Urinary bladder (tissue), 4 donors: ENCODE measurements around the gene ORMDL3. TPM values are rescaled to one million over a fixed set of nuclear protein-coding genes. Genes with fewer than 3 reads are reported as not detected.
A peak's percentile ranks its signal among the peaks of the same experiment; 100 is the strongest.

Experiments
- DNase-seq: peaks from one replicate; pipeline ENCODE4 v3.0.0-alpha.2; 2015; ENCODE audit errors: extremely low spot score
- H3K27ac ChIP-seq: one replicate; pipeline ENCODE4 v1.5.1; 2013; ENCODE audit warnings: low read depth, mild to moderate bottlenecking, moderate library complexity
- H3K36me3 ChIP-seq: one replicate; pipeline ENCODE4 v1.6.1; 2013; ENCODE audit warnings: mild to moderate bottlenecking, moderate library complexity; ENCODE audit not compliant: insufficient read depth
- H3K4me1 ChIP-seq: one replicate; pipeline ENCODE4 v1.6.1; 2013; ENCODE audit warnings: mild to moderate bottlenecking, moderate library complexity; ENCODE audit not compliant: insufficient read depth
- H3K4me3 ChIP-seq: one replicate; pipeline ENCODE4 v1.5.1; 2013; ENCODE audit warnings: low read depth, low read length
- WGBS: extraction: QIAGEN DNeasy Blood & Tissue Kit; methylation state at CpG from one replicate; pipeline ENCODE4 v1.1.7; 2013; 5-methylcytosine and 5-hydroxymethylcytosine counted together
- polyA plus RNA-seq: library from polyadenylated mRNA; stranded (reverse); fragments of 200-250 nt; gene quantifications from one replicate; pipeline ENCODE4 v1.2.3, GENCODE V29; 2013
- total RNA-seq: library from RNA; depleted of rRNA; stranded (reverse); fragments of >200 nt; gene quantifications from one replicate; pipeline ENCODE4 v1.2.3, GENCODE V29; 2014
- donor health status: healthy with polysubstance abuse.
- donor health status: healthy.

The ORMDL3 gene
- total and polyA plus RNA-seq, 2 donors, result 59.8 to 61.9 TPM

DNA sequence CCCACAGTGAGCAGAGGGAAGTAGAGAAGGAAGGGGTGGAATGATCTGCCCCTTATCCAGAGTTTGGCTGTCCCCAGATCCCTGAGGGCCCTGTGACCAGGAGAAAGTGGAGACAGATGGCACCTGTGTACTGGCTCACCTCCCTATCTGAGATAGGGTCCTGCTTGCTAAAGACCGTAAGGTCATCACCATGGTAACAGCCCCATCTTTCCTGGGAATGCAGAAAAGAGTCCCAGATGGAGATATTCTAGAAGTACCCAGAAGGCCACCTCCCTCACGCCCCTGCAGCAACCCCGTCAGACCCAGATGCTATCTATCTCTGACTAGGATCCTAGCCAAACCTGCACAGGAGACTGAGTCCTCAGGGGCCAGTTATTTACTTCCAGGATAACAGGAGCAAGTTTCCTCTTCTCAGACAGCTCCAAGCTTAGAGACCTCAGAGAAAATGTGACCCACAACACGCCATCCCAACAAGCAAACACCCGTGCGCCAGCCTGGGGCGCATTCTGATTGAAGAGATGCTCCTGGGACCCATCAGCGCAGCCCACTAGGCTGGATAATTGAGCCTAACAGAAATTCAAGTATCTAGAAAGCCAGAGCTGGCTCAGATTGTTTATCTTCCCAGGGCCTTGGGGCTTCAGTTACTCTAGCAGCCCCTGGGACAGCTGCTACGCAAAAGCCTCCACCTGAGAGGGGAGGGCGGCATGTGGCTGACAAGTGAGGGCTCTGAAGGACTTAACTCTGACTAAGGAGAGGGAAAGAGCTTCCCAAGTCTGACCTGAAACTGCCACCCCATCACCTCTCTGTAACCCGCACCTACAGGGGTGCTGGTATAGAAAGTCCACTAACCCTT is 1.9 kb downstream of the ORMDL3 start:
- H3K4me3 ChIP-seq, result no peak overlapping the region
- peaks cover 8% of the 10 kb centered on the region for H3K36me3 ChIP-seq
- no peak overlapping the region for H3K27ac ChIP-seq
- 71% methylated on average over 11 of the region's 11 CpGs for WGBS
- DNase-seq, result no peak
- H3K4me1 ChIP-seq, result peaks cover 4% of the 10 kb centered on the region

DNA sequence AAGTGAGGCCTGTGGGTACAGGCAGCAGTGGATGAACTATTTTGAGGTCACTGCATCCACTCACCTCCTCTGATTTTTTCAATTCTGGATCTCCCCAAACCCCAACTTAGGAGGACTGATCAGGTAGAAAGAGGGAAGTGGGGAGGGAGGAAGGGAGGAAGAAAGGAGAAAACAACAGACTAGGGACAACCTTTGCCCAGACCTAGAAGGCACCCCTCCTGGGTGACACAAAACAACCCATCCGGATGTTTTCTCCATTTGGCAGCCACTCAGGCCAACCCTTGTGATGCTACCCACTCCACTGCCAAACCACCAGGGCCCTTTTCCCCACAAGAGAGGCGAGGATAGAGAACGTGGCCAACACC is 2.7 kb downstream of the ORMDL3 start:
- Histone ChIP-seq H3K4me3 (no peak overlapping the region), H3K4me1 (peaks cover 4% of the 10 kb centered on the region), H3K27ac (no peak overlapping the region), H3K36me3 (peaks cover 8% of the 10 kb centered on the region)
- DNase-seq, result no peak
- WGBS, result 69% methylated on average over 3 of the region's 3 CpGs

DNA sequence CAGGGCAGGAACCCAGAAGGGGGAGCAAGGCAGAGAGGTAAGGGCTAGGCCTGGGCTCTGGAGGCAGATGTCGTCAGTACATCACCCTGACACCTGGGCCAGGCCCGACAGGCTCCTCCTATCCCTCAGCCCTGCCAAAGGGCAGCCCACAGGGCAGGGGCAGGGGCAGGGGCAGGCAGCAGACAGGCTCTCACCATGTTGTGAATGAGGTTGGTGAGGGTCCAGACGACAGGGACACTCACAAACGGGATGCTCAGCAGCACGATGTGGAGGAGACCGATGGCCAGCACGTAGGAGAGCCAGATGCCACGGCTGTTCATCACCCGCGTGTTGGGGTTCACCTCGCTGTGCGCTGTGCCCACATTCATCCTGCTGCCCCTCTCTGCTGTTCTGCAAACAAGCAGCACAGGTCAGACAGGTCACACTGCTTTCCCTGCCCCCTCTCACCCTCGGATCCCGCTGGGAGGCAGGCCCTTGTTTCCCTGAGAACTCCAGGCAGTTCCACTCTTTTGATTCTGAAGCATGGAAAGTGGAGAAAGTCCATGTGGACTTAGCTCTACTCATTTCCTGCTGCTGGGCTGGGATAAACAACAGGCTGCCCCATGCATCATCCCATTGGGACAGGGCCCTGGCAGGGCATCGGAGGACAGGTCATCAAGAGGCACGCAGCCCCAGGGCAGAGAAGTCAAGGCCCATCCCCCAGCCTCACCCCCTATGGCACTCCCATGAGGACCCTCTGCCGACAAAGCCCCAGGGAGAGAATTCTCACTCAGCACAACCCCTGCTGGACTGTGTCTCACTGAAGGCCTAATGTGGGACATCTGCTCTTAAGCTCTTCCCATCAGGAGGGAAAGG is 3.3 kb downstream of the ORMDL3 start:
- Histone ChIP-seq H3K36me3 (peaks cover 8% of the 10 kb centered on the region), H3K27ac (no peak overlapping the region), H3K4me3 (no peak overlapping the region), H3K4me1 (peaks cover 4% of the 10 kb centered on the region)
- DNase-seq, result no peak
- 68% methylated on average over 17 of the region's 17 CpGs for WGBS

DNA sequence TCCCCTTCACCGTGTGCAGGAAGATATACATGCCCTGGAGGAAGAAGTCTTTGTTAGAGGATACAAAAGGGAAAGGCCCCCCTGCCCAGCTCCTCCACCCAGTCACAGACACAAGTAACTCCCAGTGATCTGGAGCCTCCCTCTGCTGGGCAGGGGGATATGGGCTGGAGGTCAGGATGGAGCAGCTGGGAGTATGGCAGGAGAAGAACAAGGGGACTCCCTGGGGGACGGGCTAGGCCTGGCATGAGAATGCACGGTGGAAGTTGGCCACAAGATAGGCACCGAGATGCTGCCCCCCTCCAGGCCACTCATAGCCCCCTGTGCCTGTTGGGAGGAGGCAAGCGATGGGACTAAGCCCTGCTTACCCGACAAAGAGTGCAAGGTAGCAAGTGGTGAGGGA is 4.2 kb downstream of the ORMDL3 start:
- WGBS, result 89% methylated on average over 6 of the region's 6 CpGs
- H3K4me3 ChIP-seq, result no peak overlapping the region
- H3K27ac ChIP-seq, result no peak overlapping the region
- DNase-seq, result no peak
- no peaks in the 10 kb centered on the region for H3K4me1 ChIP-seq
- H3K36me3 ChIP-seq, result peaks cover 8% of the 10 kb centered on the region

DNA sequence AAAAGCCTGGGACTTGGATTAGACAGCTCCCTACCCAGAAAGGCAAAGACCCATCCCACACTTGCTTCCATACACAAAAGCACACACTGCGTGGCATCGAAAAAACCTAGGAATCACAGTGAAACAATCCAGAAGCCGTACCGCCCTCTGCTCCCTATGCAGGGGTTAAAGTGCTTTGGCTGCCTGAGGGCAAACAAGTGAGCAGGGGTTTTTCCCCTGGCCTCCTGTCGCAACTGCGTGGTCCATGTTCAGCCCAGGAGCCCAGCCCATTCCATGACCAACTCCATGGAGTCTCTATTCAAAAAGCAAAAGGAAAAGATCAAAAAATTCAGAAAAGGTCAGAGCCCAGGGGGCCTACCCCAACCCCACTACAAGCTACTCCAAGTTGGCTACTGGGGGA is 5.4 kb downstream of the ORMDL3 start:
- H3K4me1 ChIP-seq, result no peaks in the 10 kb centered on the region
- no peak for DNase-seq
- H3K36me3 ChIP-seq, result peaks cover 8% of the 10 kb centered on the region
- no peak overlapping the region for H3K27ac ChIP-seq
- no peak overlapping the region for H3K4me3 ChIP-seq
- 90% methylated on average over 6 of the region's 6 CpGs for WGBS

DNA sequence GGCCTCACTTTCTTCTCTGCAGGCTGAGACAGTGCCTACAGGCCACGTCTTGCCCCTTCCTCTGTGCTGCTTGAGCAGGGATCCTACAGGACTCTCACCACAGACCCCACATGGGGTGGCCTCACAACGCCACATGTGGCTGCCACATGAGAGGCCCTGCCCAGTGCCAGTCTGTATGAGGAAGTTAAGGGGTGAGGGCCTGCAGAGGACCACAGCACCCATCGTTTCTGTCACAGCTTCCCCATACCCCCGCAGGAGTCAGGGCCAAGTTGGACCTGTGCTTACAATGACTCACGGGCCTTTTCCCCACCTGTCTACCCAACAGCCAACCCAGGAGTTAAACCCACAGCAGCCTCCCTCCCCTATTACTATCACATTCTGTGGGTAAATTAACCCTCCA is 6.1 kb downstream of the ORMDL3 start:
- Histone ChIP-seq H3K4me1 (no peaks in the 10 kb centered on the region), H3K27ac (peak overlapping the region; percentile 18), H3K4me3 (no peak overlapping the region), H3K36me3 (peaks cover 8% of the 10 kb centered on the region)
- no peak for DNase-seq
- WGBS, result 68% methylated on average over 5 of the region's 5 CpGs

DNA sequence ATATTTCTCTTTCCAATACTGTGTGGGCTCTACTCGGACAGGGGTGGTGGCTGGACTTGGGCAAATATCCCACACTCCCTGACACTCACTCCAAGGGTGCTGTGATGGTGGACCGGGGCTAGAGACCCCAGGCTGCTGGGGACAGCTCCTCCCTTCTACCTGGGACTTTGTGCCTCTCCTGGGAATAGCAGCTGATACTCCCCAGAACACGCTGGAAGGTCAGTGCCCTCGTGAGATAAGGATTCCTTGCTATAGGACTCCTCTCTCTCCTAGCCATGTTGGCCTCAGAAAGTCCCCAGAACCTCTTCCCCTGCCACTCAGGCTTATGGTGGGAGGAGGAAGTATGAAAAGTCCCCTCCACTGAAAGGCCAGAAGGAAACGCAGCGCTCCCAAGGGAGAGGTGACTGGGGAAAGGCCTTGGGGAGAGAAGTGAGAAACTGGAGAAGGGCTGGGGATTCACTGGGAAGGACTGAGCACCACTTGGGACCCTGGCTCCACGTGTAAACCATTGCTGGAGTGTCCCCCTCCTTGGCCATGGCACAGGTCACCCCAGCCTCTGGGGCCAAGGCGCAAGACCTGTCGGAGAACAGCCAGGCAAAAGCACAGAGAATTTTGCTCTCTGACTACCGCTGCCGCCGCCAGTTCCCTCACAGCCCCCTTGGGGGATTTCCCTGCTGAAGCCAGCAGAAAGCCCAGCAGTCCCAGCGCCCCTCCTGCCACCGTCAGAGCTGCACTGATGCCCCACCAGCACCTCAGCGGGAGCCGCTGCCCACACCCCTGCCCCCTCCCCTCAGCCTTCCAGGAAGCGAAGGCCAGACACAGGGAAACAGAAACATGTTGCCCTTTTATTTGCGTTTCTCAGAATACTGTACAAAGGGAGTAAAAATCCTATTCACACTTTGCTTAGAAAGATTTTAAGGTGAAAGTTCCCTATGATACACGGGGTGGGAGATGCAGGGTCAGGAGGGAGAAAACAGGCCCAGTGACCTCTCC is 6.9 kb downstream of the ORMDL3 start:
- 76% methylated on average over 19 of the region's 19 CpGs for WGBS
- peak overlapping the region; percentile 18 for H3K27ac ChIP-seq
- no peaks in the 10 kb centered on the region for H3K4me1 ChIP-seq
- no peak for DNase-seq
- no peak overlapping the region for H3K4me3 ChIP-seq
- H3K36me3 ChIP-seq, result peaks cover 8% of the 10 kb centered on the region

DNA sequence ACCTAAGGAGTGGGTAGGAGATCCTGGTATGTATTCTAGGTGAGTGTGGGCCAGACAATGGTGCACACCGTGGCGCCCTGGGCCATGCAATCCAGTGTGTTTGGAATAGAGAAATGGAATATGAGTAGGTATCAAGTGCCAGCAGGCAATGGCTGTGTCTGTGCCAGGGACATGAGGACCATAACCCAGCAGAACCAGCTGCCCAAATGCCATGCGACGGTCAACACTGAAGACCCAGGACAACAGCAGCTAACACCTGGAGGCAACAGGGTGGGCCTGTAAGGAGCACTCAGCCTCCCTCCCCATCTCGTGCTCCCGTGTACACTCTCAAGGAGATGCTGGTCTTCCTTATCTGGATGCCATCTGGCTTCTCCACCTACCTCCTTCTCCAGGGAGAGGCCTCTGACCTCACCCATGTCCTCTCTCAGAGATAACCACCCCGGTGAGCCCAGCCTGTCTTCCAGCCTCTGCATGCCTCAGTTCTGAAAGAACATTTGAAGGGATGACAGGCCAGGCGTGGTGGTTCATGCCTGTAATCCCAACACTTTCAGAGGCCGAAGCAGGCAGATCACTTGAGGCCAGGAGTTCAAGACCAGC is 8.2 kb downstream of the ORMDL3 start:
- no peak for DNase-seq
- Histone ChIP-seq H3K4me1 (no peaks in the 10 kb centered on the region), H3K27ac (no peak overlapping the region), H3K4me3 (no peak overlapping the region), H3K36me3 (peaks cover 8% of the 10 kb centered on the region)
- 94% methylated on average over 9 of the region's 9 CpGs for WGBS

DNA sequence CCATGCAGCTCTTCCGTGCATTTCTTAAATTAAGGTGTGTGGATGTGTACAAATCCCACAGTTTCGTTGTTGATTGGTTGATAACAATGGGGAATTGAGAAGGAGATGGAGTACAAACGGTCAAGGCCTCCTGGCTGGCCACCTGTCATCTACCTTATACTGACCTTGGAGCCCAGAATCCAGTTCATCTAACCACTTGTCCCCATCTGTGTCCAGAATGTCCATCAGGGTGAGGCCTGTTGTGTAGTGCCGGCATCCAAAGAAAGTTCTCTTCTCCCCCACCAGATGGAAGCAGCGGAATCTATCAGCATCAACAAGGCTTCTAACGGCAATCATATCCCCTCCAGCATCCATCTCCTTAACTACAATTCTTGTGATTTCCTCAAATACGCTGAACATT is 10.5 kb downstream of the ORMDL3 start:
- Histone ChIP-seq H3K4me3 (no peak overlapping the region), H3K4me1 (no peaks in the 10 kb centered on the region), H3K27ac (no peak overlapping the region), H3K36me3 (peaks cover 4% of the 10 kb centered on the region)
- no peak for DNase-seq
- WGBS, result 84% methylated on average over 7 of the region's 7 CpGs

DNA sequence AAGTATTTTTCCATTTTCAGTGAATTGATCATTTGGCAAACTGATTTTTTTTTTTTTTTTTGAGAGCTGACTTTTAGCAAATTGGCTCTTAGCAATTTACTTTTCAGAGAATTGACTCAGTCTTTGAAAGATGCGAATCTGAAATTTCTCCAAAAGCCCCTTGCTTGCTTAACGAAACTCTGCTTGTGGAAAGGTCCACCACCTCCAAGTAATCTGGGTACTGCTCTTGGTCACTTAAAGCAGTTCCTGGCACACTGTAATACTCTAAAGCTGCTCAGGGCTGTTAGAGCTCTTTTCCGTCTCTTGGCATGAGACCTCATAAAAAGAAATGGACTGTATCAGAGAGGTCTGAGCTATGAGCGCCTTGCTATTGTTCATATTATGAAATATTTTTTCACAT is 11.8 kb downstream of the ORMDL3 start:
- Histone ChIP-seq H3K4me3 (no peak overlapping the region), H3K36me3 (no peaks in the 10 kb centered on the region), H3K27ac (no peak overlapping the region), H3K4me1 (no peaks in the 10 kb centered on the region)
- DNase-seq, result no peak
- 79% methylated on average over 4 of the region's 4 CpGs for WGBS

DNA sequence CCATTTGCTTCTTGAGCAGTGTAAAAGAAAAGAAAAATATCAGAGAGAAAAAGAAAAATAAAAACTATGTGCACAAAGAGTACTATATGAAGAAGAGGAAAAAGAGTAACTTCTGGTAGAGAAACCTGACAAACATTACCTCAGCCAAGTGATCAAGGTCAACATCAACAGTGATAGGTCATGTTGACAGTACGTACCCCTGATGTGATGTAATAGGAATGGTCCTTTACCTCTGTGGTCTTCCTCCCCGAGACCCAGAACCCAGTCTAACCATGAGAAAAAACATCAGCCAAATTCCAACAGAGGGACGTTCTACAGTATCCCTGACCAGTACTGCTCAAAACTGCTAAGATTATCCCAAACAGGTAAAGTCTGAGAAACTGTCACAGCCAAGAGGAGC is 13.4 kb downstream of the ORMDL3 start:
- Histone ChIP-seq H3K4me3 (no peak overlapping the region), H3K4me1 (no peaks in the 10 kb centered on the region), H3K27ac (no peak overlapping the region), H3K36me3 (no peaks in the 10 kb centered on the region)
- 87% methylated on average over 3 of the region's 3 CpGs for WGBS
- no peak for DNase-seq

DNA sequence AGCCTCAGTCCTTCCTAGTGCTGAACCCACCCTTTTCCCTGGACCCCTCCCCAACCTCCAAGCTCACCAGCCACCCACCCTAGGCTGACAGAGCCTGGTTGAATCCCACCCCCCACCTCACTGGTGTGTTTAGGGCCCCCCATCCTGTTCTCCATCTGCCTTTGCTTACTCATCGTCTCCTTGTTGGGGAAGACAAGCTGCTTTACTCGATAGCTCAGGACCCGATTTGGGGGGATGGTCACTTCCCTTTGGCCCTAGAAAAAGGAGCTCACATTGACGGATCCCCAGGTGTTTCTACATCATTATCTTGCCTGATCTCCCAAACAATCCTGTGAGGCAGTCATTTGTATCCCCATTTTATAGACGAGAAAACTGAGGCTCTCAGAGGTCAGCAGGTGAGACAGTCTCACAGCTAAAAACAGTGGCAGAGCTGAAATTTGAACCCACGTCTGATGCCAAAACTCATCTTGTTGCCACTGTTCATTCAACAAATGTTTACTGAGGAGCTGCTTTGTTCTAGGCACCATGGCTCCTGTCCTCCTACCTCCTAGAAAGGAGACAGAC is 18.5 kb downstream of the ORMDL3 start:
- DNase-seq, result no peak
- WGBS, result 92% methylated on average over 6 of the region's 6 CpGs
- no peak overlapping the region for H3K27ac ChIP-seq
- H3K36me3 ChIP-seq, result no peaks in the 10 kb centered on the region
- no peak overlapping the region for H3K4me3 ChIP-seq
- H3K4me1 ChIP-seq, result no peaks in the 10 kb centered on the region

DNA sequence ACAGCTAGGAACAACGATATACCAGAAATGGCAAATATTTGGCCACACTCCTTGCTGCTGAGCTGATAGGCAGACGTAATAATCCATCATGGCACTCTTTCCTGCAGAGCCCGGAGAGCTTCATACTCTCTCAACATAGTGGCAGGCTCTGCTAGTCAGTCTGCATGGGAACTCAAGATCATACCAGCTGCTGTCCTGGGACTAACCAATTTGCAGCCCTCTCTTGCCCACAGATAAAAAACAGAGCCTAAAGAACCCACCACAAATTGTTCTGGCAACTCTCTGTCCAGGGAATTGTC is 22.5 kb downstream of the ORMDL3 start:
- 76% methylated on average over 3 of the region's 3 CpGs for WGBS
- no peak for DNase-seq
- Histone ChIP-seq H3K4me1 (no peaks in the 10 kb centered on the region), H3K4me3 (no peak overlapping the region), H3K36me3 (no peaks in the 10 kb centered on the region), H3K27ac (no peak overlapping the region)
